K562 (cell line): Measurements from ENCODE around the gene IGIP. TPM values are rescaled to one million over a fixed set of nuclear protein-coding genes. Genes with fewer than 3 reads are reported as not detected.

Experiments
- CLOCK ChIP-seq: fragments of 250-450 bp; sonication (Bioruptor Pico); IDR thresholded peaks from 2 replicates; pipeline ENCODE4 v1.4.0; 2020; ENCODE audit warnings: mild to moderate bottlenecking, moderate library complexity, borderline replicate concordance
- HCFC1 ChIP-seq: IDR thresholded peaks from 2 replicates; pipeline ENCODE4 v1.6.1; 2012; ENCODE audit warnings: low read depth, low read length, improper control_type of control experiment
- HMGXB4 ChIP-seq: sonication (generic); formaldehyde crosslinking; IDR thresholded peaks from 2 replicates; pipeline ENCODE4 v1.8.1; 2023; ENCODE audit warnings: mild to moderate bottlenecking, missing genetic modification reagents
- POLR2G ChIP-seq: fragments of 200-400 bp; formaldehyde crosslinking; IDR thresholded peaks from 2 replicates; pipeline ENCODE4 v1.6.1; 2017; ENCODE audit warnings: low read depth, mild to moderate bottlenecking, antibody characterized with exemption, low read length, moderate library complexity
- TFAM ChIP-seq: fragments of 250-450 bp; sonication (Bioruptor Pico); conservative IDR thresholded peaks from 2 replicates; pipeline ENCODE4 v1.5.0; 2021; ENCODE audit warnings: mild to moderate bottlenecking, moderate library complexity
- ZEB2 ChIP-seq: fragments of 450-650 bp; IDR thresholded peaks from 2 replicates; pipeline ENCODE4 v1.6.1; 2016
- ZNF586 ChIP-seq: fragments of 450-650 bp; formaldehyde crosslinking; conservative IDR thresholded peaks from 2 replicates; pipeline ENCODE4 v1.4.0; 2020; ENCODE audit warnings: mild to moderate bottlenecking, moderate library complexity
- ZNF639 ChIP-seq, 2 experiments: fragments of 200-800 bp in 1 of 2; sonication (Bioruptor generic) in 1 of 2; sonication (generic) in 1 of 2; formaldehyde crosslinking in 1 of 2; IDR thresholded peaks in 1 of 2; conservative IDR thresholded peaks in 1 of 2; 2 replicates each; pipeline versions ENCODE4 v1.5.0 to v1.6.1; 2016 to 2020; ENCODE audit warnings: missing compliant biosample characterization in 1 of 2, missing genetic modification characterization in 1 of 2, missing genetic modification reagents in 1 of 2
- ZNF79 ChIP-seq: fragments of 250-450 bp; sonication (Bioruptor Pico); IDR thresholded peaks from 2 replicates; pipeline ENCODE4 v1.4.0; 2020; ENCODE audit warnings: low read depth, mild to moderate bottlenecking, moderate library complexity
- polyA plus RNA-seq, 8 experiments: library from polyadenylated mRNA; depleted of rRNA in 4 of 8; stranded (reverse) in 5 of 8; unstranded in 3 of 8; fragments of >200 nt; fragmentation: Nextera tagmentation in 2 of 8; fragmentation: Illumina TruSeq in 1 of 8; extraction: Ambion mirVana in 2 of 8; extraction: Trizol in 1 of 8; gene quantifications; 2 replicates each; pipeline versions ENCODE4 v1.2.1 to v1.2.3, GENCODE V29; 2011 to 2014; ENCODE audit warnings: inconsistent platforms in 1 of 8, missing spikeins in 1 of 8
- total RNA-seq, 7 experiments: library from RNA; depleted of rRNA in 6 of 7; stranded (reverse); fragments of >200 nt in 6 of 7; fragmentation: Illumina TruSeq in 2 of 7; extraction: Trizol in 2 of 7; gene quantifications; 2 replicates each; pipeline versions ENCODE4 v1.2.1 to v1.2.3, GENCODE V29; 2011 to 2021; ENCODE audit warnings: low replicate concordance in 1 of 7
- TF ChIP-seq, protein P1 (sequence below): fragments of 250-450 bp; sonication (Bioruptor Pico); IDR thresholded peaks from 2 replicates; pipeline ENCODE4 v1.5.0; 2022; ENCODE audit warnings: mild to moderate bottlenecking
- TF ChIP-seq, protein P2 (sequence below): fragments of 450-650 bp; IDR thresholded peaks from 2 replicates; pipeline ENCODE4 v1.7.0; 2016; ENCODE audit warnings: borderline replicate concordance
- TF ChIP-seq, protein P3 (sequence below): sonication (generic); formaldehyde crosslinking; IDR thresholded peaks from 2 replicates; pipeline ENCODE4 v1.8.0; 2022; ENCODE audit warnings: mild to moderate bottlenecking, missing genetic modification reagents
- TF ChIP-seq, protein P4 (sequence below): sonication (generic); formaldehyde crosslinking; IDR thresholded peaks from 2 replicates; pipeline ENCODE4 v1.8.1; 2022; ENCODE audit warnings: missing genetic modification reagents

The IGIP gene
- total and polyA plus RNA-seq, 9 of the 15 experiments (the other 6 are each of a cell fraction or from before 2014, with no cell fraction given) = 0.52 to 1.6 (median 1.2) TPM

- no peak for TF ChIP-seq CLOCK (CRISPR knock-in tag)
- no peak for TF ChIP-seq TFAM (CRISPR knock-in tag)
- no peak for TF ChIP-seq ZNF586
- TF ChIP-seq ZEB2 = no peak
- TF ChIP-seq, protein P1, sequence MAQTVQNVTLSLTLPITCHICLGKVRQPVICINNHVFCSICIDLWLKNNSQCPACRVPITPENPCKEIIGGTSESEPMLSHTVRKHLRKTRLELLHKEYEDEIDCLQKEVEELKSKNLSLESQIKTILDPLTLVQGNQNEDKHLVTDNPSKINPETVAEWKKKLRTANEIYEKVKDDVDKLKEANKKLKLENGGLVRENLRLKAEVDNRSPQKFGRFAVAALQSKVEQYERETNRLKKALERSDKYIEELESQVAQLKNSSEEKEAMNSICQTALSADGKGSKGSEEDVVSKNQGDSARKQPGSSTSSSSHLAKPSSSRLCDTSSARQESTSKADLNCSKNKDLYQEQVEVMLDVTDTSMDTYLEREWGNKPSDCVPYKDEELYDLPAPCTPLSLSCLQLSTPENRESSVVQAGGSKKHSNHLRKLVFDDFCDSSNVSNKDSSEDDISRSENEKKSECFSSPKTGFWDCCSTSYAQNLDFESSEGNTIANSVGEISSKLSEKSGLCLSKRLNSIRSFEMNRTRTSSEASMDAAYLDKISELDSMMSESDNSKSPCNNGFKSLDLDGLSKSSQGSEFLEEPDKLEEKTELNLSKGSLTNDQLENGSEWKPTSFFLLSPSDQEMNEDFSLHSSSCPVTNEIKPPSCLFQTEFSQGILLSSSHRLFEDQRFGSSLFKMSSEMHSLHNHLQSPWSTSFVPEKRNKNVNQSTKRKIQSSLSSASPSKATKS (CRISPR knock-in tag) = no peak
- TF ChIP-seq, protein P2, sequence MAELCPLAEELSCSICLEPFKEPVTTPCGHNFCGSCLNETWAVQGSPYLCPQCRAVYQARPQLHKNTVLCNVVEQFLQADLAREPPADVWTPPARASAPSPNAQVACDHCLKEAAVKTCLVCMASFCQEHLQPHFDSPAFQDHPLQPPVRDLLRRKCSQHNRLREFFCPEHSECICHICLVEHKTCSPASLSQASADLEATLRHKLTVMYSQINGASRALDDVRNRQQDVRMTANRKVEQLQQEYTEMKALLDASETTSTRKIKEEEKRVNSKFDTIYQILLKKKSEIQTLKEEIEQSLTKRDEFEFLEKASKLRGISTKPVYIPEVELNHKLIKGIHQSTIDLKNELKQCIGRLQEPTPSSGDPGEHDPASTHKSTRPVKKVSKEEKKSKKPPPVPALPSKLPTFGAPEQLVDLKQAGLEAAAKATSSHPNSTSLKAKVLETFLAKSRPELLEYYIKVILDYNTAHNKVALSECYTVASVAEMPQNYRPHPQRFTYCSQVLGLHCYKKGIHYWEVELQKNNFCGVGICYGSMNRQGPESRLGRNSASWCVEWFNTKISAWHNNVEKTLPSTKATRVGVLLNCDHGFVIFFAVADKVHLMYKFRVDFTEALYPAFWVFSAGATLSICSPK = no peak
- TF ChIP-seq, protein P3, sequence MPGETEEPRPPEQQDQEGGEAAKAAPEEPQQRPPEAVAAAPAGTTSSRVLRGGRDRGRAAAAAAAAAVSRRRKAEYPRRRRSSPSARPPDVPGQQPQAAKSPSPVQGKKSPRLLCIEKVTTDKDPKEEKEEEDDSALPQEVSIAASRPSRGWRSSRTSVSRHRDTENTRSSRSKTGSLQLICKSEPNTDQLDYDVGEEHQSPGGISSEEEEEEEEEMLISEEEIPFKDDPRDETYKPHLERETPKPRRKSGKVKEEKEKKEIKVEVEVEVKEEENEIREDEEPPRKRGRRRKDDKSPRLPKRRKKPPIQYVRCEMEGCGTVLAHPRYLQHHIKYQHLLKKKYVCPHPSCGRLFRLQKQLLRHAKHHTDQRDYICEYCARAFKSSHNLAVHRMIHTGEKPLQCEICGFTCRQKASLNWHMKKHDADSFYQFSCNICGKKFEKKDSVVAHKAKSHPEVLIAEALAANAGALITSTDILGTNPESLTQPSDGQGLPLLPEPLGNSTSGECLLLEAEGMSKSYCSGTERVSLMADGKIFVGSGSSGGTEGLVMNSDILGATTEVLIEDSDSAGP (CRISPR knock-in tag) = no peak
- TF ChIP-seq HMGXB4 (CRISPR knock-in tag) = no peak
- TF ChIP-seq, protein P4, sequence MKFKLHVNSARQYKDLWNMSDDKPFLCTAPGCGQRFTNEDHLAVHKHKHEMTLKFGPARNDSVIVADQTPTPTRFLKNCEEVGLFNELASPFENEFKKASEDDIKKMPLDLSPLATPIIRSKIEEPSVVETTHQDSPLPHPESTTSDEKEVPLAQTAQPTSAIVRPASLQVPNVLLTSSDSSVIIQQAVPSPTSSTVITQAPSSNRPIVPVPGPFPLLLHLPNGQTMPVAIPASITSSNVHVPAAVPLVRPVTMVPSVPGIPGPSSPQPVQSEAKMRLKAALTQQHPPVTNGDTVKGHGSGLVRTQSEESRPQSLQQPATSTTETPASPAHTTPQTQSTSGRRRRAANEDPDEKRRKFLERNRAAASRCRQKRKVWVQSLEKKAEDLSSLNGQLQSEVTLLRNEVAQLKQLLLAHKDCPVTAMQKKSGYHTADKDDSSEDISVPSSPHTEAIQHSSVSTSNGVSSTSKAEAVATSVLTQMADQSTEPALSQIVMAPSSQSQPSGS (CRISPR knock-in tag) = no peak
- no peak for TF ChIP-seq ZNF79 (CRISPR knock-in tag)
- TF ChIP-seq HCFC1 = peak; percentile 19; the same call in 1 of the 2 replicates
- peak; percentile 91 for TF ChIP-seq POLR2G
- TF ChIP-seq ZNF639 (CRISPR knock-in tag; conservative IDR thresholded peaks at IDR 0.05 in 1 of 2, IDR thresholded peaks at IDR 0.05 in 1 of 2) = peak in 1 of 2 experiments; percentile 47; a peak in 2 of 4 replicates
Observed at GRCh38 chr5:140113699-140114263, 12.0 kb upstream of the IGIP start, which contains the start of gene PURA (continued).
